GM10248 (cell line): ENCODE results near the gene STRN.

Experiments
- CTCF ChIA-PET: fragments of 300-600 bp; sonication (Branson Sonifier 250); formaldehyde crosslinking; extraction: SDS; loops from one replicate; lab custom pipeline; 2021; ENCODE audit warnings: antibody characterized with exemption; lab: Yijun Ruan, JAX
- POLR2A ChIA-PET: fragments of 350-650 bp; sonication (Branson Sonifier 250); formaldehyde crosslinking; extraction: SDS; loops from one replicate; lab custom pipeline; 2020; ENCODE audit warnings: antibody characterized with exemption; lab: Yijun Ruan, JAX
- DNase-seq: peaks from one replicate; pipeline ENCODE4 v3.0.0; 2012; ENCODE audit errors: extremely low spot score
- CTCF ChIP-seq: IDR thresholded peaks from 2 replicates; pipeline ENCODE4 v1.5.1; 2012; ENCODE audit warnings: mild to moderate bottlenecking, low read depth; ENCODE audit errors: extremely low read depth, missing control alignments, control extremely low read depth

Gene STRN

GRCh38 chr2:36802952-36803351, 163.4 kb downstream of the STRN start:
- no peak for TF ChIP-seq CTCF
- no peak for DNase-seq
- POLR2A ChIA-PET, result no interaction called here
- CTCF ChIA-PET, result interaction anchor here (1.7 to 3.0 kb wide), 3 partner anchors 9 to 24 kb away, joined by 5 to 15 read pairs (median 5); no protein-coding TSS in a partner anchor

GRCh38 chr2:36801088-36801487, 165.2 kb downstream of the STRN start:
- CTCF ChIA-PET, result interaction anchor here (1.0 kb wide), 1 partner anchor 10 kb away, joined by 3 read pairs; no protein-coding TSS in a partner anchor
- DNase-seq, result no peak
- POLR2A ChIA-PET, result no interaction called here
- TF ChIP-seq CTCF, result no peak

- ChIA-PET POLR2A (no interaction called here), CTCF (interaction anchor here (23.0 kb wide), 1 partner anchor 25 kb away, joined by 367 read pairs; no protein-coding TSS in a partner anchor)
- no peak for DNase-seq
- TF ChIP-seq CTCF, result no peak
Measured at GRCh38 chr2:36800381-36800780, 166.0 kb downstream of the STRN start.

- DNase-seq, result no peak
- no peak for TF ChIP-seq CTCF
- ChIA-PET POLR2A (no interaction called here), CTCF (interaction anchor here (1.2 to 23.0 kb wide), 2 partner anchors 22 to 23 kb away, joined by 3 to 367 read pairs; no protein-coding TSS in a partner anchor)
Measured at GRCh38 chr2:36798724-36799123, 167.6 kb downstream of the STRN start.

GRCh38 chr2:36797324-36798070, 168.8 kb downstream of the STRN start:
- ChIA-PET CTCF (interaction anchor here (0.9 to 23.0 kb wide), 3 partner anchors 10 to 23 kb away, joined by 3 to 367 read pairs (median 3); no protein-coding TSS in a partner anchor), POLR2A (no interaction called here)
- DNase-seq, result no peak
- no peak for TF ChIP-seq CTCF
